HEK293 (cell line): ENCODE results near the gene CD164.

Experiments used
- CTCF ChIA-PET: fragments of 350-600 bp; formaldehyde crosslinking; extraction: SDS; loops from one replicate; lab custom pipeline; 2021; ENCODE audit warnings: antibody characterized with exemption; lab: Yijun Ruan, JAX
- POLR2A ChIA-PET: fragments of 300-600 bp; formaldehyde crosslinking; extraction: SDS; loops from one replicate; lab custom pipeline; 2020; ENCODE audit warnings: antibody characterized with exemption, inconsistent platforms; lab: Yijun Ruan, JAX
- H3K27ac ChIP-seq: fragments of 200-500 bp; sonication (Bioruptor generic); 2 replicates; pipeline ENCODE4 v1.5.1; 2014; ENCODE audit warnings: low read depth, low read length, control low read depth, inconsistent platforms; ENCODE audit errors: extremely low read depth
- H3K36me3 ChIP-seq, 2 experiments: fragments of 200-500 bp in 1 of 2; sonication (Bioruptor generic) in 1 of 2; 1 replicate in 1 of 2; 2 replicates in 1 of 2; pipeline ENCODE4 v1.5.1; 2014 to 2017; ENCODE audit warnings: inconsistent platforms in 2 of 2, low read length in 2 of 2; ENCODE audit not compliant: control insufficient read depth in 2 of 2, insufficient read depth in 1 of 2
- H3K4me1 ChIP-seq: fragments of 200-500 bp; sonication (Bioruptor generic); 2 replicates; pipeline ENCODE4 v1.5.1; 2014; ENCODE audit warnings: mild to moderate bottlenecking, low read length, inconsistent platforms; ENCODE audit not compliant: control insufficient read depth, insufficient read depth
- H3K4me3 ChIP-seq: 2 replicates; pipeline ENCODE4 v1.5.1; 2011; ENCODE audit warnings: low read depth, mild to moderate bottlenecking, control low read depth, low read length, moderate library complexity
- H3K9me3 ChIP-seq: fragments of 200-500 bp; sonication (Bioruptor generic); 2 replicates; pipeline ENCODE4 v1.5.1; 2014; ENCODE audit warnings: low read depth, low read length, inconsistent platforms; ENCODE audit not compliant: control insufficient read depth, insufficient read depth
- BCL6B ChIP-seq: fragments of 450-650 bp; formaldehyde crosslinking; IDR thresholded peaks from 2 replicates; pipeline ENCODE4 v1.5.1; 2017; ENCODE audit warnings: missing biosample characterization, missing genetic modification characterization
- PRDM1 ChIP-seq: fragments of 450-650 bp; formaldehyde crosslinking; IDR thresholded peaks from 2 replicates; pipeline ENCODE4; 2016; ENCODE audit warnings: missing biosample characterization, missing genetic modification characterization
- PRDM6 ChIP-seq: fragments of 450-650 bp; formaldehyde crosslinking; IDR thresholded peaks from 2 replicates; pipeline ENCODE4 v1.5.1; 2017; ENCODE audit warnings: missing biosample characterization, missing genetic modification characterization
- SCRT1 ChIP-seq: fragments of 450-650 bp; formaldehyde crosslinking; IDR thresholded peaks from 2 replicates; pipeline ENCODE4 v1.5.1; 2016; ENCODE audit warnings: missing biosample characterization, missing genetic modification characterization, borderline replicate concordance
- SP2 ChIP-seq: fragments of 450-650 bp; formaldehyde crosslinking; IDR thresholded peaks from 2 replicates; pipeline ENCODE4 v1.5.1; 2016; ENCODE audit warnings: missing biosample characterization, missing genetic modification characterization
- WT1 ChIP-seq: fragments of 450-650 bp; formaldehyde crosslinking; IDR thresholded peaks from 2 replicates; pipeline ENCODE4 v1.5.1; 2016; ENCODE audit warnings: missing biosample characterization, missing genetic modification characterization
- ZBTB26 ChIP-seq: fragments of 450-650 bp; formaldehyde crosslinking; optimal IDR thresholded peaks from 2 replicates; pipeline ENCODE3; 2016; ENCODE audit warnings: missing biosample characterization, mild to moderate bottlenecking, missing genetic modification characterization
- ZBTB44 ChIP-seq: fragments of 450-650 bp; IDR thresholded peaks from 2 replicates; pipeline ENCODE4 v1.5.1; 2018; ENCODE audit warnings: missing biosample characterization, mild to moderate bottlenecking, missing genetic modification characterization
- ZNF2 ChIP-seq: fragments of 450-650 bp; formaldehyde crosslinking; IDR thresholded peaks from 2 replicates; pipeline ENCODE4 v1.5.1; 2016; ENCODE audit warnings: missing biosample characterization, missing genetic modification characterization
- ZNF223 ChIP-seq: fragments of 450-650 bp; formaldehyde crosslinking; IDR thresholded peaks from 2 replicates; pipeline ENCODE4 v1.5.1; 2016; ENCODE audit warnings: missing biosample characterization, missing genetic modification characterization
- ZNF394 ChIP-seq: fragments of 450-650 bp; formaldehyde crosslinking; IDR thresholded peaks from 2 replicates; pipeline ENCODE4 v1.5.1; 2016; ENCODE audit warnings: missing biosample characterization, missing genetic modification characterization, mild to moderate bottlenecking, moderate library complexity, borderline replicate concordance
- ZNF501 ChIP-seq: fragments of 450-650 bp; formaldehyde crosslinking; IDR thresholded peaks from 2 replicates; pipeline ENCODE4 v1.5.1; 2016; ENCODE audit warnings: missing biosample characterization, missing genetic modification characterization
- ZNF596 ChIP-seq: fragments of 450-650 bp; IDR thresholded peaks from 2 replicates; pipeline ENCODE4 v1.5.0; 2018; ENCODE audit warnings: missing biosample characterization, mild to moderate bottlenecking, missing genetic modification characterization, moderate library complexity
- ZNF639 ChIP-seq: fragments of 450-650 bp; formaldehyde crosslinking; IDR thresholded peaks from 2 replicates; pipeline ENCODE4 v1.5.1; 2016; ENCODE audit warnings: missing biosample characterization, missing genetic modification characterization
- ZNF654 ChIP-seq: fragments of 450-650 bp; formaldehyde crosslinking; IDR thresholded peaks from 2 replicates; pipeline ENCODE4 v1.5.1; 2016; ENCODE audit warnings: low read depth, missing biosample characterization, missing genetic modification characterization
- ZNF830 ChIP-seq: fragments of 450-650 bp; IDR thresholded peaks from 2 replicates; pipeline ENCODE4 v1.5.0; 2018; ENCODE audit warnings: missing biosample characterization, missing genetic modification characterization, low read depth, mild to moderate bottlenecking, moderate library complexity
- TF ChIP-seq, protein P1 (sequence below): fragments of 450-650 bp; formaldehyde crosslinking; IDR thresholded peaks from 2 replicates; pipeline ENCODE4 v1.5.1; 2016; ENCODE audit warnings: missing biosample characterization, missing genetic modification characterization, low read depth

The CD164 gene

GRCh38 chr6:109381061-109381746 lies 1.1 kb downstream of the CD164 start:
- Histone ChIP-seq H3K27ac (peak overlapping the region; percentile 98), H3K9me3 (no peaks in the 10 kb centered on the region), H3K4me1 (peaks cover 8% of the 10 kb centered on the region), H3K4me3 (peak overlapping the region; percentile 78), H3K36me3 (peaks cover 6 to 33% of the 10 kb centered on the region in 2 experiments; a peak in 2 of 3 replicates)
- TF ChIP-seq, protein P1, sequence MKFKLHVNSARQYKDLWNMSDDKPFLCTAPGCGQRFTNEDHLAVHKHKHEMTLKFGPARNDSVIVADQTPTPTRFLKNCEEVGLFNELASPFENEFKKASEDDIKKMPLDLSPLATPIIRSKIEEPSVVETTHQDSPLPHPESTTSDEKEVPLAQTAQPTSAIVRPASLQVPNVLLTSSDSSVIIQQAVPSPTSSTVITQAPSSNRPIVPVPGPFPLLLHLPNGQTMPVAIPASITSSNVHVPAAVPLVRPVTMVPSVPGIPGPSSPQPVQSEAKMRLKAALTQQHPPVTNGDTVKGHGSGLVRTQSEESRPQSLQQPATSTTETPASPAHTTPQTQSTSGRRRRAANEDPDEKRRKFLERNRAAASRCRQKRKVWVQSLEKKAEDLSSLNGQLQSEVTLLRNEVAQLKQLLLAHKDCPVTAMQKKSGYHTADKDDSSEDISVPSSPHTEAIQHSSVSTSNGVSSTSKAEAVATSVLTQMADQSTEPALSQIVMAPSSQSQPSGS (tag by site-specific recombination) = 0 out of 2 replicates have a peak, but pooled peaks have one; percentile 9
- TF ChIP-seq ZNF501 (tag by site-specific recombination) (peak; percentile 10; the same call in 1 of the 2 replicates), ZNF2 (tag by site-specific recombination) (peak; percentile 54; the same call in 1 of the 2 replicates), ZNF639 (tag by site-specific recombination) (no peak), WT1 (tag by site-specific recombination) (0 out of 2 replicates have a peak, but pooled peaks have one; percentile 24), ZNF394 (tag by site-specific recombination) (0 out of 2 replicates have a peak, but pooled peaks have one; percentile 18), BCL6B (tag by site-specific recombination) (no peak), PRDM1 (tag by site-specific recombination) (peak; percentile 54), SCRT1 (tag by site-specific recombination) (no peak), ZNF596 (no peak)
- ChIA-PET CTCF (interaction anchor here (5.5 kb wide), 1 partner anchor 194 kb away, joined by 89 read pairs; no protein-coding TSS in a partner anchor), POLR2A (interaction anchor here (2.4 kb wide), 1 partner anchor 60 kb away, joined by 13 read pairs; the partner anchor contains the start of genes PPIL6 and SMPD2)

DNA sequence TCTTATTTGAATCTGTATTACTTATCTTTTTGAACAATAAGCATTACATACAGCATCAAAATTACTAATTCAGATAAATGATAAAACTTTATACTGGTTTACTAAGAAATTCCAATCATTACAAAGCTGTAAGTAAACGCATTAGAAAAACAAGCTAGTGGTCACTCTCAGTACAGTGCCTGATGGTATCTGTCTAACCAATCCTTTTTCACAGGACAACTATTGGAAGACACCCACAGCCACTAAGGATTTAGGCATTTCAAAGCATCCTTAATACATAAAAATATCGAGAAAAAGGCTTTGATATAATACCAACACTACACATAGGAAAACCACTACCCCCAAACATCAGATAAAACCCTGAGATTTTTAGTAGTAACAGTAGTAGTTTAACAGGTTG lies 2.6 kb downstream of the CD164 start:
- Histone ChIP-seq H3K4me1 (peaks cover 7% of the 10 kb centered on the region), H3K36me3 (peaks cover 20 to 48% of the 10 kb centered on the region in 2 experiments), H3K9me3 (no peaks in the 10 kb centered on the region), H3K27ac (no peak overlapping the region), H3K4me3 (peak overlapping the region; percentile 78)
- CTCF ChIA-PET = interaction anchor here (0.8 kb wide), 1 partner anchor 13 kb away, joined by 3 read pairs; no protein-coding TSS in a partner anchor
- TF ChIP-seq ZBTB44 (tag by site-specific recombination) (no peak), ZBTB26 (no peak), ZNF223 (tag by site-specific recombination) (no peak), SP2 (tag by site-specific recombination) (no peak), PRDM6 (tag by site-specific recombination) (no peak), ZNF654 (tag by site-specific recombination) (no peak), ZNF830 (no peak)
- POLR2A ChIA-PET = no interaction called here
